GM12891 (cell line): ENCODE data around the gene MAGI3.

Experiments used
- POLR2A ChIP-seq: IDR thresholded peaks from 2 replicates; pipeline ENCODE4 v1.6.1; 2011; ENCODE audit warnings: low read depth, low read length, control low read depth
- POLR2AphosphoS5 ChIP-seq: IDR thresholded peaks from 2 replicates; pipeline ENCODE4 v1.6.1; 2011; ENCODE audit warnings: low read depth, low read length, control low read depth
- SPI1 ChIP-seq: IDR thresholded peaks from 2 replicates; pipeline ENCODE4 v1.6.1; 2011; ENCODE audit warnings: low read depth, low read length, control low read depth
- TAF1 ChIP-seq: IDR thresholded peaks from 2 replicates; pipeline ENCODE4 v1.6.1; 2011; ENCODE audit warnings: low read depth, low read length, control low read depth

DNA sequence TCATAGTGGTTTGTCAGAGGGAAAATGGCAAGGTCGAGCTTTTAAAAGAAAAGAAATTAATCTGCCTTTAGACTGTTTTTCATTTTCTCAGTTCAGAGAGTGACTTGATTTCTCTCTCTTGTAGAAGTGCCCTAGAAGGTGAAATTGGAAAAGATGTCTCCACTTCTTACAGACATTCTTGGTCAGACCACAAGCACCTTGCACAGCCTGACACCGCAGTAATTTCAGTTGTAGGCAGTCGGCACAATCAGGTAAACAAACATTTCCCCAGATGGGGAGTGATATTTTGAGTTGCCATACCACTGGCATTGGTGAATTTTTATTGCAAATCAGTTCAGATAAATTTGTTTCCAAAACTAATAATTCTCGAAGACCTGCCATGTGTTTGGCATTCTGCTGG is 282.2 kb downstream of the MAGI3 start:
- TF ChIP-seq POLR2AphosphoS5, result no peak
- no peak for TF ChIP-seq TAF1
- TF ChIP-seq SPI1, result no peak
- TF ChIP-seq POLR2A, result no peak
